Activated CD4-positive, alpha-beta memory T cell treated with anti-CD3 and anti-CD28 coated beads for 36 hours (primary cell): ENCODE data around the gene LETM1. TPM values are rescaled to one million over a fixed set of nuclear protein-coding genes. Genes with fewer than 3 reads are reported as not detected.
"Not testable (repeated sequence)": the region's sequence is repeated elsewhere in the genome, so short reads cannot be mapped to it uniquely, and the experiment has no call there.

Experiments used
- CTCF ChIA-PET: fragments of 350-600 bp; sonication (Branson Sonifier 250); formaldehyde crosslinking; loops from one replicate; lab custom pipeline; 2021; ENCODE audit warnings: antibody characterized with exemption, inconsistent platforms; lab: Charles Lee
- POLR2A ChIA-PET: fragments of 350-600 bp; sonication (Branson Sonifier 250); formaldehyde crosslinking; loops from one replicate; lab custom pipeline; 2021; ENCODE audit warnings: antibody characterized with exemption; lab: Charles Lee
- DNase-seq: peaks from one replicate; pipeline ENCODE4 v3.0.0-alpha.2; 2020
- H3K27ac Mint-ChIP-seq: one replicate; pipeline ENCODE4 v1.8.0; 2021; ENCODE audit warnings: mixed read lengths
- H3K27me3 Mint-ChIP-seq: one replicate; pipeline ENCODE4 v1.8.0; 2021; ENCODE audit warnings: mixed read lengths
- H3K36me3 Mint-ChIP-seq: one replicate; pipeline ENCODE4 v1.8.0; 2021; ENCODE audit warnings: mixed read lengths
- H3K4me1 Mint-ChIP-seq: one replicate; pipeline ENCODE4 v1.8.0; 2021; ENCODE audit warnings: low read depth, mixed read lengths
- H3K4me3 Mint-ChIP-seq: one replicate; pipeline ENCODE4 v1.8.0; 2021; ENCODE audit warnings: mild to moderate bottlenecking, mixed read lengths
- H3K9me3 Mint-ChIP-seq: one replicate; pipeline ENCODE4 v1.8.0; 2021; ENCODE audit warnings: mixed read lengths
- intact Hi-C: fragments of 100-400 bp; cut with micrococcal nuclease; formaldehyde crosslinking; loops from one replicate; pipeline ENCODE4 v1.15.1; 2023
- total RNA-seq, 2 experiments: library from RNA; stranded (reverse); gene quantifications; one replicate each; pipeline ENCODE4 v1.2.3, GENCODE V29; 2021

Gene LETM1
- total RNA-seq, 2 experiments from 2014 or later = 41.1 to 42.6 TPM

GRCh38 chr4:1851575-1852410 is 4.2 kb downstream of the LETM1 start:
- H3K9me3 Mint-ChIP-seq = no peaks in the 10 kb centered on the region
- no peak overlapping the region for H3K27ac Mint-ChIP-seq
- H3K4me3 Mint-ChIP-seq = no peak overlapping the region
- H3K36me3 Mint-ChIP-seq = peaks cover 11% of the 10 kb centered on the region
- intact Hi-C loops = loop anchor here (10.0 kb wide), 1 partner anchor 167 kb away; the partner anchor contains the start of gene FAM53A
- ChIA-PET CTCF (interaction anchor here (3.2 kb wide), 1 partner anchor 48 kb away, joined by 17 read pairs; no protein-coding TSS in a partner anchor), POLR2A (no interaction called here)
- H3K27me3 Mint-ChIP-seq = no peaks in the 10 kb centered on the region
- peaks cover 32% of the 10 kb centered on the region for H3K4me1 Mint-ChIP-seq
- no peak for DNase-seq

GRCh38 chr4:1851160-1851559 is 4.8 kb downstream of the LETM1 start:
- no peaks in the 10 kb centered on the region for H3K27me3 Mint-ChIP-seq
- no peak for DNase-seq
- ChIA-PET CTCF (interaction anchor here (3.2 kb wide), 1 partner anchor 49 kb away, joined by 17 read pairs; no protein-coding TSS in a partner anchor), POLR2A (no interaction called here)
- no peaks in the 10 kb centered on the region for H3K9me3 Mint-ChIP-seq
- intact Hi-C loops = loop anchor here (10.0 kb wide), 1 partner anchor 166 kb away; the partner anchor contains the start of gene FAM53A
- H3K36me3 Mint-ChIP-seq = peaks cover 16% of the 10 kb centered on the region
- no peak overlapping the region for H3K4me3 Mint-ChIP-seq
- peaks cover 31% of the 10 kb centered on the region for H3K4me1 Mint-ChIP-seq
- H3K27ac Mint-ChIP-seq = no peak overlapping the region

- Mint-ChIP-seq H3K4me3 (no peak overlapping the region), H3K4me1 (peaks cover 31% of the 10 kb centered on the region), H3K27ac (no peak overlapping the region), H3K27me3 (no peaks in the 10 kb centered on the region), H3K36me3 (peaks cover 16% of the 10 kb centered on the region), H3K9me3 (no peaks in the 10 kb centered on the region)
- intact Hi-C loops = loop anchor here (10.0 kb wide), 1 partner anchor 165 kb away; the partner anchor contains the start of gene FAM53A
- DNase-seq = no peak
- CTCF ChIA-PET = no interaction called here
- POLR2A ChIA-PET = no interaction called here
These were observed 5.7 kb downstream of the LETM1 start for GRCh38 chr4:1850276-1850675.

- no peak overlapping the region for H3K27ac Mint-ChIP-seq
- peaks cover 10% of the 10 kb centered on the region for H3K4me1 Mint-ChIP-seq
- peaks cover 19% of the 10 kb centered on the region for H3K36me3 Mint-ChIP-seq
- H3K9me3 Mint-ChIP-seq = no peaks in the 10 kb centered on the region
- no peak overlapping the region for H3K4me3 Mint-ChIP-seq
- DNase-seq = no peak
- H3K27me3 Mint-ChIP-seq = no peaks in the 10 kb centered on the region
- ChIA-PET POLR2A (no interaction called here), CTCF (interaction anchor here (4.3 kb wide), 1 partner anchor 53 kb away, joined by 25 read pairs; no protein-coding TSS in a partner anchor)
- intact Hi-C loops = no loop called here
These were observed 9.4 kb downstream of the LETM1 start for GRCh38 chr4:1846580-1846979.

- H3K27ac Mint-ChIP-seq, intact Hi-C loops: not testable (repeated sequence)
- CTCF ChIA-PET = interaction anchor here (4.3 kb wide), 1 partner anchor 55 kb away, joined by 25 read pairs; no protein-coding TSS in a partner anchor
These were observed 11.3 kb downstream of the LETM1 start for GRCh38 chr4:1844618-1845017.

GRCh38 chr4:1843852-1844251 is 12.1 kb downstream of the LETM1 start:
- CTCF ChIA-PET = interaction anchor here (0.7 to 4.3 kb wide), 2 partner anchors 56 to 96 kb away, joined by 3 to 25 read pairs; no protein-coding TSS in a partner anchor
- no peaks in the 10 kb centered on the region for H3K9me3 Mint-ChIP-seq
- no peaks in the 10 kb centered on the region for H3K4me1 Mint-ChIP-seq
- intact Hi-C loops = no loop called here
- no peaks in the 10 kb centered on the region for H3K27me3 Mint-ChIP-seq
- H3K27ac Mint-ChIP-seq = no peak overlapping the region
- no peak overlapping the region for H3K4me3 Mint-ChIP-seq
- DNase-seq = no peak
- POLR2A ChIA-PET = no interaction called here
- peaks cover 29% of the 10 kb centered on the region for H3K36me3 Mint-ChIP-seq

More at GRCh38 chr4:1844618-1845017, 11.3 kb downstream of the LETM1 start:
- POLR2A ChIA-PET, H3K4me3 Mint-ChIP-seq, DNase-seq, H3K9me3 Mint-ChIP-seq, H3K4me1 Mint-ChIP-seq, H3K27me3 Mint-ChIP-seq: not testable (repeated sequence)
- H3K36me3 Mint-ChIP-seq = peaks cover 24% of the 10 kb centered on the region

- Mint-ChIP-seq H3K27ac (no peak overlapping the region), H3K4me3 (no peak overlapping the region), H3K27me3 (no peaks in the 10 kb centered on the region), H3K36me3 (peaks cover 29% of the 10 kb centered on the region), H3K4me1 (no peaks in the 10 kb centered on the region), H3K9me3 (no peaks in the 10 kb centered on the region)
- no peak for DNase-seq
- ChIA-PET CTCF (interaction anchor here (0.7 kb wide), 1 partner anchor 95 kb away, joined by 3 read pairs; no protein-coding TSS in a partner anchor), POLR2A (no interaction called here)
- intact Hi-C loops = no loop called here
These were observed 12.9 kb downstream of the LETM1 start for GRCh38 chr4:1842993-1843448.

- CTCF ChIA-PET = no interaction called here
- POLR2A ChIA-PET = no interaction called here
- Mint-ChIP-seq H3K27me3 (no peaks in the 10 kb centered on the region), H3K27ac (no peak overlapping the region), H3K36me3 (peaks cover 29% of the 10 kb centered on the region), H3K4me3 (no peak overlapping the region), H3K9me3 (no peaks in the 10 kb centered on the region), H3K4me1 (no peaks in the 10 kb centered on the region)
- intact Hi-C loops = no loop called here
- no peak for DNase-seq
These were observed 13.5 kb downstream of the LETM1 start for GRCh38 chr4:1842339-1842895.

GRCh38 chr4:1841887-1842210 is 14.1 kb downstream of the LETM1 start:
- Mint-ChIP-seq H3K4me1 (no peaks in the 10 kb centered on the region), H3K27ac (no peak overlapping the region), H3K27me3 (no peaks in the 10 kb centered on the region), H3K36me3 (peaks cover 29% of the 10 kb centered on the region), H3K9me3 (no peaks in the 10 kb centered on the region), H3K4me3 (no peak overlapping the region)
- CTCF ChIA-PET = no interaction called here
- intact Hi-C loops = no loop called here
- DNase-seq = no peak
- POLR2A ChIA-PET = no interaction called here

GRCh38 chr4:1841201-1841886 is 14.6 kb downstream of the LETM1 start:
- no peak for DNase-seq
- Mint-ChIP-seq H3K36me3 (peaks cover 26% of the 10 kb centered on the region), H3K9me3 (no peaks in the 10 kb centered on the region), H3K27me3 (no peaks in the 10 kb centered on the region), H3K27ac (no peak overlapping the region), H3K4me3 (no peak overlapping the region), H3K4me1 (no peaks in the 10 kb centered on the region)
- intact Hi-C loops = no loop called here
- CTCF ChIA-PET = no interaction called here
- POLR2A ChIA-PET = no interaction called here

- H3K36me3 Mint-ChIP-seq = peaks cover 32% of the 10 kb centered on the region
- POLR2A ChIA-PET = no interaction called here
- no peaks in the 10 kb centered on the region for H3K27me3 Mint-ChIP-seq
- H3K27ac Mint-ChIP-seq = no peak overlapping the region
- H3K4me3 Mint-ChIP-seq = no peak overlapping the region
- no peak for DNase-seq
- intact Hi-C loops = no loop called here
- no peaks in the 10 kb centered on the region for H3K9me3 Mint-ChIP-seq
- H3K4me1 Mint-ChIP-seq = no peaks in the 10 kb centered on the region
- CTCF ChIA-PET = interaction anchor here (0.6 to 0.7 kb wide), 2 partner anchors 62 to 774 kb away, joined by 3 read pairs; no protein-coding TSS in a partner anchor
These were observed 16.7 kb downstream of the LETM1 start for GRCh38 chr4:1839282-1839681.

GRCh38 chr4:1837069-1837468 is 18.9 kb downstream of the LETM1 start:
- H3K36me3 Mint-ChIP-seq = peaks cover 34% of the 10 kb centered on the region
- ChIA-PET CTCF (no interaction called here), POLR2A (no interaction called here)
- H3K4me3 Mint-ChIP-seq = no peak overlapping the region
- H3K9me3 Mint-ChIP-seq = no peaks in the 10 kb centered on the region
- no peaks in the 10 kb centered on the region for H3K27me3 Mint-ChIP-seq
- DNase-seq = no peak
- no peak overlapping the region for H3K27ac Mint-ChIP-seq
- H3K4me1 Mint-ChIP-seq = no peaks in the 10 kb centered on the region
- intact Hi-C loops = no loop called here
